Limb (tissue), 2 donors: ENCODE results near the gene RABL3.
"Not testable (repeated sequence)": the region's sequence is repeated elsewhere in the genome, so short reads cannot be mapped to it uniquely, and the experiment has no call there.

Experiments used
- DNase-seq, 2 donors: peaks; one replicate each; pipeline ENCODE4 v3.0.0-alpha.2; 2016; ENCODE audit errors: extremely low spot score in 2 of 2

Gene RABL3

DNA sequence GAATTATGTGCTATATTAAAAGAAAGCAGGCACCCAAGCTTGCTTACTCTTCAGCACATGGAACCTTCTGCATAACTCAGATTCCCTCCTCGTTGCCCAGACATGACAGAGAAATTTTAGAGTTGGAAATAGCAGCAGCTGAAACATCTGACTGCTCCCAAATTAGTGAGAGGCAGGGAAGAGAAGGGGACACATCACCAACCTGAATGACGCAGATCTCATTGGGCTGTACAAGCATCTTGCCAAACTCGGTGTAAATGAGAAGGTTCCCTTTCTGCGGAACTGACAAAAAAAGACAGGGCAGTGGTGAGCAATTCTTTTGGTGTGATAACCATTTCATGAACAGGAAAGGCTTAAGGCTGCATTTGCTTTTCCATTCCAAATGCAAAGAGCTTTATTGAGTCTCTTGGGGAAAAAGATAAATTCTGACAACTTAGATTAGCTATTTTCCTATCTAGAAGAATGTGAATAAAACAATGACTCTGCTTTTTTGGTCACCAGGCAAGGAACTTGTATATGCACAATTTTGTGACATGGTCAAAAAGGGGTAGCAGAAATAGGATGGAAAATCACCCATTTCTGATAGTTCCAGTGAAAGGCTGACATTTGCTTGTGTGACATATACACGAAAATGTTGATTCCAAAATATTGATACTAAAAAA lies 95.4 kb downstream of the RABL3 start:
- DNase-seq, result no peak

GRCh38 chr3:120645083-120645845 lies 97.1 kb downstream of the RABL3 start:
- DNase-seq, result no peak

GRCh38 chr3:120642368-120642948 lies 99.9 kb downstream of the RABL3 start:
- DNase-seq, result no peak

DNA sequence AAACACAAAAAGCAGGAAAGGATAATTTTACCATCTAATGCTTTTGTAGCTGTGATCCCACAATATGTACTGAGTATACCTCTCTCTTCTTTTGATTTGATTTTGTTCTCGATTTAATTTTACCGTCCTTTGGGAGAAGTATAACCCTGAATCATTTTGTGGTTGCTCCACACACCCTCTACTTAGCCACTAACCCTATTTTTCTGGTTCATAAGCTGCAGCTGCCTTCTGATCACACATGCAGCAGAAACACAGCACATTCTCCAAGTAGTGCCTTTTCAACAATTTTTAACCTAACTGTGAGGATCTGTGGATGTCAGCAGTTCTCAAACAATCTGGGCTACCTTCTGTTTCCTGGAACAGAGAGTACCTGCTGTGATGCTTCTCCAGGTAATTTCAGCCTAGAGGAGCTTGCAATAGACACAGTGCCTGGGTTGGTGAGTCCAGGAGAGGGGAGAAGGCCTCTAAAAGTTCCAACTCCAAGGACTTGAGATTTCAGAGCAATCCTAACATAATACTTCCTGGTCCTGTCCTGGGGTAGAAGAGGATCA lies 100.5 kb downstream of the RABL3 start:
- no peak for DNase-seq

DNA sequence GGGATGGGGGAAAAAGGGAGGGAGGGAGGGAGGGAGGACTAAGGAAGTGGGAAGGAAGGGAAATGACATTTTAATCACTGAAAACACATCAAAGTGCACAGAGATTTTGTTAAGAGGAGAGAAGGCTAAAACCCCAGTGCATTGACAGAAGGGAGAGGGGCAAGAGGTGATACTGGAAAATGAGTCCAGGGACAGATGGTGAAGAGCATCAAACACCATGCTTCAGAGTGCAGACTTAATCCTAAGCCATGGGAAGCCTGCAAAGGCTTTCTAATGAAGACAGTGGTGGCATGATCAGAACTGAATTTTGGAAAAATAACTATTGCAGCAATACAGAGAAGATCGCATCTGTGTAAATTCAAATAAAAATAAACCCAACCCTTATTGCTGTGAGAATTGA lies 102.1 kb downstream of the RABL3 start:
- no peak for DNase-seq

- not testable (repeated sequence) for DNase-seq
Measured at GRCh38 chr3:120638820-120639219, 103.5 kb downstream of the RABL3 start.

- no peak for DNase-seq
Measured at GRCh38 chr3:120637851-120638559, 104.3 kb downstream of the RABL3 start.

DNA sequence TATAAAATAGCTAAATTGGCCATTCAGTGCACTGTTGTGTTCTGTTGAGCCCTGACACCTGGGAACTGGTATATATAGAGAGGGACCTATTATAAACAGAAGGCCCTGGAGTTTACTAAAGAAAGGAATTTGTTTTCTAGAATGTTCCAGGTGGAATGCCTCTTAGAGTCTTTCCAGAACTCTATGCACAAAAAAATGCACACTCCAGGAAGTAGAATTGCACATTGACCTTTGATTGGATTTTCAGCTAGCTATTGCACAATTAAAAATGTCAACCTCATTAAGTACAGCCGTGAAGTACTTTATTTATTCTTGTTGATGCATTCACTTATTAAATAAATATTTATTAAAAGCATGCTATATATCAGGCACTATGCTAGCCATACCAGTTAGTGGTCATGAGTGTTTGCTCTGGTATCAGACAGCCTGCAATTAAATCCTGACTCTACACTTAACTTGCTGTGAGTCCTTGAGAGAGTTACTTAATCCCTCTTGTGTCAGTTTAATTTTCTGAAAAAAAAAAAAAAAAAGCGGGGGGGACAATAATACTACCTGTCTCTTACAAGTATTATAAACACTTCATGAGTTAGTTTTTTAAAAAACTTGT lies 105.4 kb downstream of the RABL3 start:
- DNase-seq, result no peak
